Measurements from ENCODE around the gene ATG4B. TPM values are rescaled to one million over a fixed set of nuclear protein-coding genes. Genes with fewer than 3 reads are reported as not detected.

ATG4B gene
- polyA plus RNA-seq, 1 experiment, result 82.4 TPM

GRCh38 chr2:241636182-241637017 lies 1.1 kb upstream of the ATG4B start:
- Histone ChIP-seq H3K27ac (ENCODE audit: low read depth, low read length) (peak overlapping the region; percentile 61), H3K4me3 (ENCODE audit: low read depth, low read length) (peak overlapping the region; percentile 71), H3K27me3 (ENCODE audit: control insufficient read depth, insufficient read depth, low read length) (no peaks in the 10 kb centered on the region), H3K9me3 (ENCODE audit: control insufficient read depth, insufficient read depth, low read length) (peaks cover 5% of the 10 kb centered on the region; the same call in 1 of the 2 replicates)
- CTCF ChIA-PET, result no interaction called here
- DNase-seq (ENCODE audit: low read depth, low spot score), result no peak
- TF ChIP-seq, protein P1, sequence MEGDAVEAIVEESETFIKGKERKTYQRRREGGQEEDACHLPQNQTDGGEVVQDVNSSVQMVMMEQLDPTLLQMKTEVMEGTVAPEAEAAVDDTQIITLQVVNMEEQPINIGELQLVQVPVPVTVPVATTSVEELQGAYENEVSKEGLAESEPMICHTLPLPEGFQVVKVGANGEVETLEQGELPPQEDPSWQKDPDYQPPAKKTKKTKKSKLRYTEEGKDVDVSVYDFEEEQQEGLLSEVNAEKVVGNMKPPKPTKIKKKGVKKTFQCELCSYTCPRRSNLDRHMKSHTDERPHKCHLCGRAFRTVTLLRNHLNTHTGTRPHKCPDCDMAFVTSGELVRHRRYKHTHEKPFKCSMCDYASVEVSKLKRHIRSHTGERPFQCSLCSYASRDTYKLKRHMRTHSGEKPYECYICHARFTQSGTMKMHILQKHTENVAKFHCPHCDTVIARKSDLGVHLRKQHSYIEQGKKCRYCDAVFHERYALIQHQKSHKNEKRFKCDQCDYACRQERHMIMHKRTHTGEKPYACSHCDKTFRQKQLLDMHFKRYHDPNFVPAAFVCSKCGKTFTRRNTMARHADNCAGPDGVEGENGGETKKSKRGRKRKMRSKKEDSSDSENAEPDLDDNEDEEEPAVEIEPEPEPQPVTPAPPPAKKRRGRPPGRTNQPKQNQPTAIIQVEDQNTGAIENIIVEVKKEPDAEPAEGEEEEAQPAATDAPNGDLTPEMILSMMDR (IDR thresholded peaks at IDR 0.05; ENCODE audit: low read depth, low read length), result no peak
- POLR2A ChIA-PET, result interaction anchor here (0.6 to 1.6 kb wide), 4 partner anchors 260 to 364 kb away, joined by 3 to 7 read pairs (median 4); no protein-coding TSS in a partner anchor

GRCh38 chr2:241637795-241638660 lies 535 bp downstream of the ATG4B start:
- peaks cover 5% of the 10 kb centered on the region; the same call in 1 of the 2 replicates for H3K9me3 ChIP-seq (ENCODE audit: control insufficient read depth, insufficient read depth, low read length)
- no peaks in the 10 kb centered on the region for H3K27me3 ChIP-seq (ENCODE audit: control insufficient read depth, insufficient read depth, low read length)
- CTCF ChIA-PET, result interaction anchor here (1.5 kb wide), 1 partner anchor 22 kb away, joined by 5 read pairs; no protein-coding TSS in a partner anchor
- TF ChIP-seq, protein P1 (IDR thresholded peaks at IDR 0.05; ENCODE audit: low read depth, low read length), result no peak
- H3K27ac ChIP-seq (ENCODE audit: low read depth, low read length), result no peak overlapping the region
- no peak for DNase-seq (ENCODE audit: low read depth, low spot score)
- POLR2A ChIA-PET, result interaction anchor here (0.5 to 1.6 kb wide), 6 partner anchors 14 to 380 kb away, joined by 3 to 5 read pairs (median 4); partner anchors contain the start of gene DTYMK
- H3K4me3 ChIP-seq (ENCODE audit: low read depth, low read length), result peak overlapping the region; percentile 91

DNA sequence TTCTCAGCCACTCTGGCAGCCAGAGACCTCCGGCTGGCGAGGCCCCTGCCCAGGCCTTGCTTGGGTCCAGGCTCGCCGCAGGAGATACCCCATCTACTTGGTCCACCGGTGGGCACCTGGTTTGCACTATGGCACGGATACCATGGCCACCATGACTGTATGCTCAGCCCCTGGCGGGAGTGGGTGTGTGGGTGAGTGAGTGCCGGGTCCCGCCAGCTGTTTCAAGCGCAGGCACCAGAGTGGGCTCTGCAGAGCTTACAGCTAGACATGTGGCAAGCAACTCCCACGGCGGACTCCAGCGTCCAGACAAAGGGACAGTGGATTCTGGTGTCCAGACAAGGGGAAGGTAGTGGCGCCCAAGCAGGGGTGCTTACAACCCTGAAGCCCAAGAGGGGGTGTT lies 1.4 kb downstream of the ATG4B start:
- no peaks in the 10 kb centered on the region for H3K27me3 ChIP-seq (ENCODE audit: control insufficient read depth, insufficient read depth, low read length)
- H3K9me3 ChIP-seq (ENCODE audit: control insufficient read depth, insufficient read depth, low read length), result peaks cover 5% of the 10 kb centered on the region; the same call in 1 of the 2 replicates
- peak overlapping the region; percentile 27; the same call in 1 of the 2 replicates for H3K4me3 ChIP-seq (ENCODE audit: low read depth, low read length)
- H3K27ac ChIP-seq (ENCODE audit: low read depth, low read length), result no peak overlapping the region
- TF ChIP-seq, protein P1 (IDR thresholded peaks at IDR 0.05; ENCODE audit: low read depth, low read length), result no peak
- POLR2A ChIA-PET, result no interaction called here
- DNase-seq (ENCODE audit: low read depth, low spot score), result no peak
- CTCF ChIA-PET, result interaction anchor here (1.5 kb wide), 1 partner anchor 21 kb away, joined by 5 read pairs; no protein-coding TSS in a partner anchor

DNA sequence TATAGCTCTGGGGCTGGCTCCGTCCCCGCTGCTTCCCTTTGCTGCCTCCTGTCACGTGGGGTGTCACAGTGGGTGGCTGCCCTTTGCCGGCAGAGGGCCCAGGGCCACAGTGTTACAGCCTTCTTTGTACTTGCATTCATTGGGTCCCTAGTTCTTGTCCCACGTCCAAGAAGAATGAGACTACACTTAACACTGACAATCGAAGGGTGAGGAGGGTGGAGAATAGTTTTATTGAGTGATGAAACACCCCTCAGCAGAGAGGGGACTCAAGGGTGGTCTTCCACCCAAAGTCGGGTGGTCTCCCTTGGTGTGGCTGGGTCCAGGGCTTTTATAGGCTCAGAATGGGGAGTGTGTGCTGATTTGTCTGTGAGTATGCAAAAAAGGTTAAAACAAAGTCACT lies 1.9 kb downstream of the ATG4B start:
- ChIA-PET POLR2A (no interaction called here), CTCF (no interaction called here)
- TF ChIP-seq, protein P1 (IDR thresholded peaks at IDR 0.05; ENCODE audit: low read depth, low read length), result no peak
- Histone ChIP-seq H3K27ac (ENCODE audit: low read depth, low read length) (no peak overlapping the region), H3K9me3 (ENCODE audit: control insufficient read depth, insufficient read depth, low read length) (peaks cover 5% of the 10 kb centered on the region; the same call in 1 of the 2 replicates), H3K4me3 (ENCODE audit: low read depth, low read length) (no peak overlapping the region), H3K27me3 (ENCODE audit: control insufficient read depth, insufficient read depth, low read length) (no peaks in the 10 kb centered on the region)
- DNase-seq (ENCODE audit: low read depth, low spot score), result no peak
